GM12892 (cell line): ENCODE measurements around the gene GCNT3.
"Not testable (repeated sequence)": the region's sequence is repeated elsewhere in the genome, so short reads cannot be mapped to it uniquely, and the experiment has no call there.

Experiments used
- DNase-seq: peaks from one replicate; pipeline ENCODE4 v3.0.0; 2011; ENCODE audit not compliant: insufficient read length
- FAIRE-seq: peaks from 2 replicates; lab custom pipeline; 2011; peaks lifted over from hg19 to GRCh38; lab: Jason Lieb, UNC
- POLR2A ChIP-seq: IDR thresholded peaks from 2 replicates; pipeline ENCODE4 v1.6.1; 2011; ENCODE audit warnings: low read depth, low read length, control low read depth
- POLR2AphosphoS5 ChIP-seq: IDR thresholded peaks from 2 replicates; pipeline ENCODE4 v1.6.1; 2011; ENCODE audit warnings: low read depth, low read length, control low read depth
- TAF1 ChIP-seq: IDR thresholded peaks from 2 replicates; pipeline ENCODE4 v1.6.1; 2011; ENCODE audit warnings: low read depth, mild to moderate bottlenecking, control low read depth, low read length, borderline replicate concordance

Gene GCNT3

DNA sequence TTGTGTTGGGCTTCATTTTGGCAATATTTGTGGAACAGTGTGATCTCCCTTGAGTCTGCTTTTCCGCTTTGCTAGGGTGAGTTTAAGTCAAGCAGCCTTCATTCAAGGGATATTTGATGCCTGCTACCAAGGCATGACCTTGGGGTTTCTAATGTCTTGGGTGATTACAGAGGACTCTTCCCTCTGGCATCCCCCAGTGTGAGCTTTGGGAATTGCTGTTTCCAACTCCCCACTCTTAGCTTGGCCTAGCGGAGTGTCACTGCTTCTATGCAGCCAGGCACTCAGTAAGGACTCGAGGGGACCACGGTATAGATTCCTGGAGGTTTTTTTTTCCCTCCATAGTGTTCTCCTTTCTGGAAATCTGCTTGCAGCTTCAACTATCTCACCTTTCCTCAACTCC is 21.1 kb downstream of the GCNT3 start:
- FAIRE-seq (no peak), DNase-seq (no peak)

DNA sequence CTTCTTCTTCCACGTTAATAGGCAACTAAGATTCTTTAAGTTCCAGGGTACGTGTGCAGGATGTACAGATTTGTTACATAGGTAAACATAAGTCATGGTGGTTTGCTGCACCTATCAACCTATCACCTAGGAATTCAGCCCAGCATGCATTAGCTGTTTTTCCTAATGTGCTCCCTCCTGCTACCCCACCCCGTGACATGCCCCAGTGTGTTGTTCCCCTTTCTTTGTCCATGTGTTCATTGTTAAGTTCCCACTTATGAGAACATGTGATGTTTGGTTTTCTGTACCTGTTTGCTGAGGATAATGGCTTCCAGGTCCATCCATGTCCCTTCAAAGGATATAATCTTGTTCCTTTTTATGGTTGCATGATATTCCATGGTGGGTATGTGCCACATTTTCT is 24.6 kb downstream of the GCNT3 start:
- DNase-seq (no peak), FAIRE-seq (no peak)
- TF ChIP-seq POLR2AphosphoS5, result no peak
- TF ChIP-seq TAF1, result no peak
- TF ChIP-seq POLR2A, result no peak

More for the DNA sequence above, 21.1 kb downstream of the GCNT3 start:
- no peak for TF ChIP-seq POLR2AphosphoS5
- no peak for TF ChIP-seq TAF1
- no peak for TF ChIP-seq POLR2A

DNA sequence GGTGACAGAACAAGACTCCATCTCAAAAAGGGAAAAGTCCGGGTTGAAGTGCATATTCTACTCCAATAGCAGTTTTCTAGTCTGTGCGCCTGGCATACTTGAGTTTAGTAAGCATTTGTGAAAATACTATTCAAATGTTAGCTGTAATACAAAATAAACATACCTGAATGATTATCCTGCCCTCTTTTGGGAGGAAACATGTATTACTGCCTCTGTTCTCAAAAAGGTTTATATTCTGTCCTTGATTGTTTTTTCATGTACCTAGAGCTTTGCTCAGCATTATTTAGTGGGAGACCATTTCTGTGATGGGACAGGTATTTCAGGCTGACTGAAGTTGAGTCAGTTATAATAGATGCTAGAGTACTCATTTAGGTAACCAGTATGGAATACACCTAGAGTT is 25.9 kb downstream of the GCNT3 start:
- not testable (repeated sequence) for DNase-seq
- FAIRE-seq, result peak; percentile 79

DNA sequence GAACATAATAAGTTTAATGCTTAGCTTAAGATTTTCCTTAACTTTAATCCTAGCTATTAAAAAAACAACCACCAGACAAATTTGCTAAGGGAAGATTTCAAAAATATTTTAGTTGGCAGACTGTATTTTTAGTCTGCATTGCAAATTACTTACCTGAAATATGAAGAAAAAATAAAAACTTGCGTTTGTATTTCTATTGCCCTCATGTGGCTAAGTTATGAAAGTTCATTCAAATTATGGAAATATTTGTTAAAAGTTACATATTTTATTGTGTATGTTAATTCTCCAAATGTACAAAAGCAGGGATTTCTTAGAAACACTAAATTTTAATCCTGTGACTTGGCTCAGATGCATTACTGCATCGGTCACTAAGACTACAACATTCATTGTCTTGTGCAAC is 30.8 kb downstream of the GCNT3 start:
- FAIRE-seq, result no peak
- DNase-seq, result no peak
- TF ChIP-seq TAF1 (no peak), POLR2A (no peak), POLR2AphosphoS5 (no peak)

DNA sequence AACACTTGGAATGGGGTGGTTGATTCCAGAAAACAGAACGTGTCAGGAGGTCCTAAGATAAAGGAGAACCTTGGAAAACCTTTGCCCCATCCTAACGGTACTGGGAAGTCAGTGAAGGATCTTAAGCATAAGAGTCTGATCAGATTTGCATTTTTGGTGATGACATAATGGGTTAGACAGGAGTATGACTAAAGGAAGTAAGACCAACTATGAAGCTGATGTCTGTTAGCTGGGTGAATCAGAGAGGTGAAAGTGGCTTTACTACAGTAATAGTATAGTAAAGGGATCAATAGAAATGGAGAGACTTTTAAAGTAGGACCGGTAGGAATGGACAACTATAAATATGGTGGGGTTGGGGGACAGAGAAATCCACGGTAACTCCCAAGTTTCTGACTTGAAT is 33.2 kb downstream of the GCNT3 start:
- DNase-seq (no peak), FAIRE-seq (no peak)
- TF ChIP-seq POLR2A (no peak), POLR2AphosphoS5 (no peak), TAF1 (no peak)

DNA sequence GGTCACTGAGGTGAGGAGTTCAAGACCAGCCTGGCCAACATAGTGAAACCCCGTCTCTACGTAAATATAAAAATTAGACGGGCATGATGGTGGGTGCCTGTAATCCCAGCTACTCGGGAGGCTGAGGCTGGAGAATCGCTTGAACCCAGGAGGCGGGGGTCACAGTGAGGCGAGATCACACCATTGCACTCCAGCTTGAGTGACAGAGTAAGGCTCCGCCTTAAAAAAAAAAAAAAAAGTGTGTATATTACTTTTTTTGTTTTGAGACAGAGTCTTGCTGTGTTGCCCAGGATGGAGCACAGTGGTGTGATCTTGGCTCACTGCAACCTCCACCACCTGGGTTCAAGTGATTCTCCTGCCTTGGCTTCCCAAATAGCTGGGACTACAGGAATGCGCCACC is 34.2 kb downstream of the GCNT3 start:
- not testable (repeated sequence) for DNase-seq, FAIRE-seq

DNA sequence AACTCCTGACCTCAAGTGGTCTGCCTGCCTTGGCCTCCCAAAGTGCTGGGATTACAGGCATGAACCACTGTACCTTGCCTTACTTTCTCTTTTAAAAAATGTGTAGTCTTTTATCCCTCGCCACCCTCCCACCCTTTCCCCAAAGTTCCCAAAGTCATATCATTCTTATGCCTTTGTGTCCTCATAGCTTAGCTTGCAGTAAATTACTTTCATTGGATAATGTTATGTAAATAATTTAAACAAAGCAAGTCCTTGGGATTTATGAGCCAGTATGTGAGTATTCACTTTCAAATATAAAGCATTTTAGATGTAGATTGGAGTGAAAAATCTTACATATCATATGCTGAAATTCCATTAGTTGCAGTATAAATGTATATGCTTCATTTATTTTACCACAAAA is 34.7 kb downstream of the GCNT3 start:
- FAIRE-seq (no peak), DNase-seq (no peak)

DNA sequence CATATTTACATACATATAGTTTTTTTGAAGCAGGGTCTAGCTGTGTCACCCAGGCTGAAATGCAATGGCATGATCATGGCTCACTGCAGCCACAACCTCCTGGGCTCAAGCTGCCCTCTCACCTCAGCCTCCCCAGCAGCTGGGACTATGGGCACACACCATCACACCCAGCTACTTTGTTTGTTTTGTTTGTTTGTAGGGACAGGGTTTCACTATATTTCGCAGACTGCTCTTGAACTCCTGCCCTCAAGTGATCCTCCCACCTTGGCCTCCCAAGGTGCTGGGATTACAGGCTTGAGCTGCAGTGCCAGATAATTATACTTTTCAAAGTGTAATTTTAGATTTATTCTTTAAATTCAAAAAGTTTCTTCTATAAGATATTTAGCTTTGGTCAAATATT is 35.5 kb downstream of the GCNT3 start:
- FAIRE-seq (no peak), DNase-seq (no peak)
- TF ChIP-seq POLR2A, result no peak
- TF ChIP-seq TAF1, result no peak
- no peak for TF ChIP-seq POLR2AphosphoS5

More for the DNA sequence above, 34.7 kb downstream of the GCNT3 start:
- TF ChIP-seq POLR2A (no peak), TAF1 (no peak), POLR2AphosphoS5 (no peak)

DNA sequence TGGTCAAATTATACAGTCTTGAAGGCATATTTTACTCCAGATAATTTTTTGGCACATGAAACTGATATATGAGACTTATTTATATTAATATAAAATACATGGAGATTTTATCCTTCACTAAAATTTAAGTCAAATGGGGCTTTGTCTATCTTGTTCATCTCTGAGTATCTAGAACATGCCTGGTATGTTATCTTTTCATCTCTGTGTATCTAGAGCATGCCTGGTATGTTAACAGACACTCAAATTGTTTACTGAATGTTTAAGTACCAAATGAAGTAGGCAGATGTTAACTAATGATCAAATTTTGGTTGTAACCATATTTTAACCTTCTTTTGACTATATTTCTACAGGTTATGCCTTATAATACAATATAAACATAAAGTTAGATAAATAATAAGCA is 38.0 kb downstream of the GCNT3 start:
- TF ChIP-seq POLR2AphosphoS5 (no peak), POLR2A (no peak), TAF1 (no peak)
- FAIRE-seq (no peak), DNase-seq (no peak)

DNA sequence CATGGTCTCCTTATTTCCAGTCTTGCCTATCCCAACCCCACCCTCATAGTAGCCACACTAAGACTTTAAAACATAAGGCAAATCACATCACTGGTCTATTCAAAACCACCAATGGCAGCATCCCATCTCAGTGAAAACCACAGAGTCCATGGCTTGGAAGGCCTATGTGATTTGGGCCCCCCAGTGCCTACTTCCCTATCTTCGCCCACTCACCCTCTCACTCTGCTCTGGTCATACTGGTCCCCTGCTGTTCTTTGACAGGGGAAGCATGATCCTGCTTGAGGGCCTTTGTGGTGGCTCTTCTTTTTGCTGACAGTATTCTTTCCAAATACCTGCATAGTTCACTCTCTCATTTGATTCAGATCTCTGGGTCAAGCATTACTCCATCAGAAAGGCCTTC is 42.5 kb downstream of the GCNT3 start:
- FAIRE-seq, result no peak
- TF ChIP-seq POLR2AphosphoS5, result no peak
- no peak for TF ChIP-seq POLR2A
- no peak for TF ChIP-seq TAF1
- no peak for DNase-seq

DNA sequence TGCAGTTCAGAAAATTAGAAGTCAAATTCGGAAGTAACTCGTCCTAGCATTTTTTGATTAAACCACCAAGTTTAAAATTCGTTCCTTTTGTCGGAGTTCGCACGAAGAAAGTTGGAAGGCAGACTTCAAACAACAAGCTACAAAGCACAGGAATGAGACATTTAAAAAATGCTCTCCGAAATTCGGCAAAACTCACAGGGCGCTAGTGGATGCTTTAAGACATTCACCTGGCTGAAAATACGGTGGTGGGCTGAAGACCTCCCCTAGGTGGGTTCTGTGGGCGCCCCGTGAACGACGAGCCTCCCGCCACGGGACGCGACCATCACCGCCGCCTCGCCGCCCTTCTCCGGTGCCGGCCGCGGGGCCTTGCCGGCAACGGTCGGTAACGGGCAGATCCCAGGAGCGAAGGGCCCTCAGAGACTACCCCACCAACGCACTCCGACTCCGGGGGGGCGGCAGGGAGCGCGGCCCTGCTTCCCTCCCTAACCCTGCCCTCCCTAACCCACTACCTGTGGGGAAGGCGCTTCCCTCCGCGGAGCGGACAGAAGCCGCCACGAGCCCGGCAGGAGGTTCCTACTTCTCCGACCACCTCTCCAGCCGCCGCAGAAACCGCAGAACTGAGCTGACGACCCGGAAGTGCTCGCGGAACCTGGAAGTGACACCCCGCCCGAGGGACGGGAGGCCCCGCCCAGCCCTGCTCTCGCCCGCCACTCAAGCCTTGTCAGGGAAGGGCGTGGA is 45.5 kb downstream of the GCNT3 start, which contains the start of gene GTF2A2:
GTF2A2 (minus strand) TSS at position 619 of the 738 bp plus-strand sequence. CDS start 5,238 bp downstream, outside the sequence.
- FAIRE-seq (peak; percentile 99), DNase-seq (peak; percentile 86)
- TF ChIP-seq TAF1, result peak; percentile 77
- peak; percentile 81 for TF ChIP-seq POLR2AphosphoS5
- peak; percentile 82 for TF ChIP-seq POLR2A

DNA sequence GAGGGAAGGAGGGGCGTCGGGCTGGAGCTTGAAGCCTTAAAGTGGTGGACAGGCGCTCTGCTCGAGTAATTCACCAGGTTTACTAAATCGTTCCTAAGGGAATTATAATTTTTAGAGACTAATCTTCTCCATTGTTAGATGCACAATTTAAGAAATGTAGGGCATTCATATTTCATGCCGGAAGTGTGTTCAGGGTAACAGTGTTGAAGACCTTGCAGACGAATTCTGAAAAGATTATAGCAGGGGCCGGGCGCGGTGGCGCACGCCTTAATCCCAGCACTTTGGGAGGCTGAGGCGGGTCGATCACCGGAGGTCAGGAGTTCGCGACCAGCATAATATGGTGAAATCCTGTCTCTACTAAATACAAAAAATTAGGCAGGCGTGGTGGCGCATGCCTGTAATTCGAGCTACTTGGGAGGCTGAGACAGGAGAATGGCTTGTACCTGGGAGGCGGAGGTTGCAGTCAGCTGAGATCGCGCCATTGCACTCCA is 46.1 kb downstream of the GCNT3 start:
- DNase-seq, result no peak
- TF ChIP-seq POLR2AphosphoS5 (0 out of 2 replicates have a peak, but pooled peaks have one; percentile 0), POLR2A (no peak)
- no peak for FAIRE-seq

DNA sequence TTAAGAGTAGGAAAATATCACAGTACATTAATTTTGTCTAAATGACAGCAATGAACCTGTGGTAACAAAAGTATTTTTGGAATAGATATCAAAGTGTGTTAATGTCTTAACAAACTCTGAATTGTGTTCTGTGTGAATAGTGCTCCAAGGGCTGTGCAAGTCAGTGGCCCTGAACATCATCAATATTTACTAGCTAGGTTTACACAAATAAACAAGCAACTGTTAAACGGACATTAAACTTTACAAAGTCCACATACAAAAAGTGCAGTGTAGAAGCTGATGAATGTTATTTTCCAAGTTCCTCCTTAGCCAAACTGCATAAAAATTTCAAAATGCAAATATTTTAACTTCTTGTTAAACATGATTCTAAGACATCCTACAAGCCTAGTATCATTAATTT is 47.8 kb downstream of the GCNT3 start:
- DNase-seq (no peak), FAIRE-seq (no peak)
- no peak for TF ChIP-seq POLR2A
- TF ChIP-seq POLR2AphosphoS5, result no peak
- TF ChIP-seq TAF1, result no peak
